Measurements from ENCODE around the gene MIPOL1. TPM values are rescaled to one million over a fixed set of nuclear protein-coding genes. Genes with fewer than 3 reads are reported as not detected.
A peak's percentile ranks its signal among the peaks of the same experiment; 100 is the strongest.
"Not testable (repeated sequence)": the region's sequence is repeated elsewhere in the genome, so short reads cannot be mapped to it uniquely, and the experiment has no call there.

Gene MIPOL1
- total and polyA plus RNA-seq, 2 of the 13 experiments (the other 11 are each of a cell fraction or from before 2014, with no cell fraction given), result 8.6 to 34.2 TPM

DNA sequence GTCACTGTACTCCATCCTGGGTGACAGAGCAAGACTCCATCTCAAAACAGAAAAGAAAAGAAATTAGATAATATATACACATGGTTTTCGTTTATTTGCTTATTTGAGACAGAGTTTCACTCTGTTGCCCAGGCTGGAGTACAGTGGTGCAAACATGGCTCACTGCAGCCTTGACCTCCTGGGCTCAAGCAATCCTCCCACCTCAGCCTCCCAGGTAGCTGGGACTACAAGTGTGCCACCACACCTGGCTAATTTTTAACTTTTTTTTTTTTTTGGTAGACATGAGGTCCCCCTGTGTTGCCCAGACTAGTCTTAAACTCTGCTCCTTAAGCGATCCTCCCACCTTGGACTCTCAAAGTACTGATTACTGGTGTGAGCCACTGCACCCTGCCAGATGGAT, 11.9 kb downstream of the MIPOL1 start:
- H2AFZ ChIP-seq (ENCODE audit: low read length); BruUV-seq (replicated peaks); H3K4me2 ChIP-seq (ENCODE audit: low read depth, low read length); in situ Hi-C loops (cut with HindIII; ENCODE audit: extremely low pct_ligation_motif_present, low pct_unique_long_range_greater_than_20kb); H3K27me3 ChIP-seq (ENCODE audit: control insufficient read depth in 1 of 2, insufficient read depth in 2 of 2, low read length in 2 of 2); H3K4me3 ChIP-seq (replicated peaks in 1 of 3; ENCODE audit: insufficient read depth in 1 of 3, low read depth in 2 of 3, low read length in 3 of 3); H3K27ac ChIP-seq (ENCODE audit: extremely low read length, insufficient read depth, low read length); H3K79me2 ChIP-seq (ENCODE audit: insufficient read depth, low read length); H3K9ac ChIP-seq (ENCODE audit: insufficient read depth, low read depth, low read length); FAIRE-seq; H3K36me3 ChIP-seq (replicated peaks in 1 of 2; ENCODE audit: control insufficient read depth in 1 of 2, insufficient read depth in 2 of 2, low read length in 2 of 2); CTCF ChIA-PET (ENCODE audit: low intra/inter-chr PET ratio, low total read pairs); POLR2A ChIA-PET; DNase-seq (ENCODE audit: low spot score); H4K20me1 ChIP-seq (ENCODE audit: insufficient read depth, low read length); intact Hi-C loops (cut with micrococcal nuclease; ENCODE audit: unreplicated experiment): not testable (repeated sequence)
- ATAC-seq, result peak; percentile 18; the same call in 2 of the 3 replicates
- H3K9me3 ChIP-seq (ENCODE audit: low read length), result peaks cover 21% of the 10 kb centered on the region
- TF ChIP-seq, protein P1, sequence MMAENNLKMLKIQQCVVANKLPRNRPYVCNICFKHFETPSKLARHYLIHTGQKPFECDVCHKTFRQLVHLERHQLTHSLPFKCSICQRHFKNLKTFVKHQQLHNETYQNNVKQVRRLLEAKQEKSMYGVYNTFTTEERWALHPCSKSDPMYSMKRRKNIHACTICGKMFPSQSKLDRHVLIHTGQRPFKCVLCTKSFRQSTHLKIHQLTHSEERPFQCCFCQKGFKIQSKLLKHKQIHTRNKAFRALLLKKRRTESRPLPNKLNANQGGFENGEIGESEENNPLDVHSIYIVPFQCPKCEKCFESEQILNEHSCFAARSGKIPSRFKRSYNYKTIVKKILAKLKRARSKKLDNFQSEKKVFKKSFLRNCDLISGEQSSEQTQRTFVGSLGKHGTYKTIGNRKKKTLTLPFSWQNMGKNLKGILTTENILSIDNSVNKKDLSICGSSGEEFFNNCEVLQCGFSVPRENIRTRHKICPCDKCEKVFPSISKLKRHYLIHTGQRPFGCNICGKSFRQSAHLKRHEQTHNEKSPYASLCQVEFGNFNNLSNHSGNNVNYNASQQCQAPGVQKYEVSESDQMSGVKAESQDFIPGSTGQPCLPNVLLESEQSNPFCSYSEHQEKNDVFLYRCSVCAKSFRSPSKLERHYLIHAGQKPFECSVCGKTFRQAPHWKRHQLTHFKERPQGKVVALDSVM (CRISPR knock-in tag; IDR thresholded peaks at IDR 0.05), result peak; percentile 97
- TF ChIP-seq ZNF121 (CRISPR knock-in tag; IDR thresholded peaks at IDR 0.05) (peak; percentile 60), ZNF879 (CRISPR knock-in tag; IDR thresholded peaks at IDR 0.05) (0 out of 2 replicates have a peak, but pooled peaks have one; percentile 12), ZMYM2 (CRISPR knock-in tag; IDR thresholded peaks at IDR 0.05) (0 out of 2 replicates have a peak, but pooled peaks have one; percentile 59), ZMYM4 (CRISPR knock-in tag; IDR thresholded peaks at IDR 0.05) (peak; percentile 50)
- TF ChIP-seq, protein P2, sequence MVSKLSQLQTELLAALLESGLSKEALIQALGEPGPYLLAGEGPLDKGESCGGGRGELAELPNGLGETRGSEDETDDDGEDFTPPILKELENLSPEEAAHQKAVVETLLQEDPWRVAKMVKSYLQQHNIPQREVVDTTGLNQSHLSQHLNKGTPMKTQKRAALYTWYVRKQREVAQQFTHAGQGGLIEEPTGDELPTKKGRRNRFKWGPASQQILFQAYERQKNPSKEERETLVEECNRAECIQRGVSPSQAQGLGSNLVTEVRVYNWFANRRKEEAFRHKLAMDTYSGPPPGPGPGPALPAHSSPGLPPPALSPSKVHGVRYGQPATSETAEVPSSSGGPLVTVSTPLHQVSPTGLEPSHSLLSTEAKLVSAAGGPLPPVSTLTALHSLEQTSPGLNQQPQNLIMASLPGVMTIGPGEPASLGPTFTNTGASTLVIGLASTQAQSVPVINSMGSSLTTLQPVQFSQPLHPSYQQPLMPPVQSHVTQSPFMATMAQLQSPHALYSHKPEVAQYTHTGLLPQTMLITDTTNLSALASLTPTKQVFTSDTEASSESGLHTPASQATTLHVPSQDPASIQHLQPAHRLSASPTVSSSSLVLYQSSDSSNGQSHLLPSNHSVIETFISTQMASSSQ (IDR thresholded peaks at IDR 0.05; ENCODE audit: low read depth), result 0 out of 2 replicates have a peak, but pooled peaks have one; percentile 37
- TF ChIP-seq, protein P2 (CRISPR knock-in tag; IDR thresholded peaks at IDR 0.05; ENCODE audit: borderline replicate concordance), result not testable (repeated sequence)
- TF ChIP-seq, protein P3, sequence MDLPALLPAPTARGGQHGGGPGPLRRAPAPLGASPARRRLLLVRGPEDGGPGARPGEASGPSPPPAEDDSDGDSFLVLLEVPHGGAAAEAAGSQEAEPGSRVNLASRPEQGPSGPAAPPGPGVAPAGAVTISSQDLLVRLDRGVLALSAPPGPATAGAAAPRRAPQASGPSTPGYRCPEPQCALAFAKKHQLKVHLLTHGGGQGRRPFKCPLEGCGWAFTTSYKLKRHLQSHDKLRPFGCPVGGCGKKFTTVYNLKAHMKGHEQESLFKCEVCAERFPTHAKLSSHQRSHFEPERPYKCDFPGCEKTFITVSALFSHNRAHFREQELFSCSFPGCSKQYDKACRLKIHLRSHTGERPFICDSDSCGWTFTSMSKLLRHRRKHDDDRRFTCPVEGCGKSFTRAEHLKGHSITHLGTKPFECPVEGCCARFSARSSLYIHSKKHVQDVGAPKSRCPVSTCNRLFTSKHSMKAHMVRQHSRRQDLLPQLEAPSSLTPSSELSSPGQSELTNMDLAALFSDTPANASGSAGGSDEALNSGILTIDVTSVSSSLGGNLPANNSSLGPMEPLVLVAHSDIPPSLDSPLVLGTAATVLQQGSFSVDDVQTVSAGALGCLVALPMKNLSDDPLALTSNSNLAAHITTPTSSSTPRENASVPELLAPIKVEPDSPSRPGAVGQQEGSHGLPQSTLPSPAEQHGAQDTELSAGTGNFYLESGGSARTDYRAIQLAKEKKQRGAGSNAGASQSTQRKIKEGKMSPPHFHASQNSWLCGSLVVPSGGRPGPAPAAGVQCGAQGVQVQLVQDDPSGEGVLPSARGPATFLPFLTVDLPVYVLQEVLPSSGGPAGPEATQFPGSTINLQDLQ (CRISPR knock-in tag; IDR thresholded peaks at IDR 0.05), result 0 out of 2 replicates have a peak, but pooled peaks have one; percentile 39
- TF ChIP-seq, protein P4, sequence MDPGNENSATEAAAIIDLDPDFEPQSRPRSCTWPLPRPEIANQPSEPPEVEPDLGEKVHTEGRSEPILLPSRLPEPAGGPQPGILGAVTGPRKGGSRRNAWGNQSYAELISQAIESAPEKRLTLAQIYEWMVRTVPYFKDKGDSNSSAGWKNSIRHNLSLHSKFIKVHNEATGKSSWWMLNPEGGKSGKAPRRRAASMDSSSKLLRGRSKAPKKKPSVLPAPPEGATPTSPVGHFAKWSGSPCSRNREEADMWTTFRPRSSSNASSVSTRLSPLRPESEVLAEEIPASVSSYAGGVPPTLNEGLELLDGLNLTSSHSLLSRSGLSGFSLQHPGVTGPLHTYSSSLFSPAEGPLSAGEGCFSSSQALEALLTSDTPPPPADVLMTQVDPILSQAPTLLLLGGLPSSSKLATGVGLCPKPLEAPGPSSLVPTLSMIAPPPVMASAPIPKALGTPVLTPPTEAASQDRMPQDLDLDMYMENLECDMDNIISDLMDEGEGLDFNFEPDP (CRISPR knock-in tag; conservative IDR thresholded peaks at IDR 0.05), result 0 out of 2 replicates have a peak, but pooled peaks have one; percentile 69
- H3K4me1 ChIP-seq (ENCODE audit: insufficient read depth, low read length), result peaks cover 13% of the 10 kb centered on the region
- WGBS (ENCODE audit: low lambda C conversion rate), result 83% methylated on average over 2 of the region's 2 CpGs
